Measurements from ENCODE around the gene LONP2.
"Not testable (repeated sequence)": the region's sequence is repeated elsewhere in the genome, so short reads cannot be mapped to it uniquely, and the experiment has no call there.

LONP2 gene

DNA sequence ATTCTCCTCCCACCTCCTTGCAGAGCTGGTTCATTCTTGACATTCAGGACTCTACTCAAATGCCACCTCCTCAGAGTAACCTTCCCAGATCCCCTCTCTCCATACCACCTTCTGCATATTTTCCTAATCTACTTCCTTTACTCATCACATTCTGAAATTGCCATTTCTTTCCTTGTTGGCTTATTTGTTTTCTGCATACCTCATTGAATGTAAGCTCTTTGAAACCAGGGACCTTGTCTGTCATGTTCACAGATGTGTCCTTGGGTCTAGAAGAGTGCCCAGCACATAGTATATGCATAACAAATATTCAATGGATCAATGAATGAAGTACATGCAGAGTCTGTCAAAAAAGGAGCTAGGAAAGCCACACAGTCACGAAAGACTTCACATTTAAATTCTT lies 7.8 kb upstream of the LONP2 start:
- no peak for DNase-seq

DNA sequence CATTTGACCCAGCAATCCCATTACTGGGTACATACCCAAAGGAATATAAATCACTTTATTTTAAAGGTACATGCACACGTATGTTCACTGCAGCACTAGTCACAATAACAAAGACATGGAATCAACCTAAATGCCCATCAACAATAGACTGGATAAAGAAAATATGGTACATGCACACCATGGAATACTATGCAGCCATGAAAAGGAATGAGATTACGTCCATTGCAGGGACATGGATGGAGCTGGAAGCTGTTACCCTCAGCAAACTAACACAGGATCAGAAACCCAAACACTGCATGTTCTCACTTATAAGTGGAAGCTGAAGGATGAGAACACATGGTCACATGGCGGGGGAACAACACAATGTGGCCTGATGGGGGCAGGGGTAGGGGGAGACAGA lies 4.0 kb upstream of the LONP2 start:
- not testable (repeated sequence) for DNase-seq

- DNase-seq: no peak
Observed at GRCh38 chr16:48244863-48245195, 729 bp downstream of the LONP2 start.

GRCh38 chr16:48246066-48246465 lies 2.0 kb downstream of the LONP2 start:
- no peak for DNase-seq

DNA sequence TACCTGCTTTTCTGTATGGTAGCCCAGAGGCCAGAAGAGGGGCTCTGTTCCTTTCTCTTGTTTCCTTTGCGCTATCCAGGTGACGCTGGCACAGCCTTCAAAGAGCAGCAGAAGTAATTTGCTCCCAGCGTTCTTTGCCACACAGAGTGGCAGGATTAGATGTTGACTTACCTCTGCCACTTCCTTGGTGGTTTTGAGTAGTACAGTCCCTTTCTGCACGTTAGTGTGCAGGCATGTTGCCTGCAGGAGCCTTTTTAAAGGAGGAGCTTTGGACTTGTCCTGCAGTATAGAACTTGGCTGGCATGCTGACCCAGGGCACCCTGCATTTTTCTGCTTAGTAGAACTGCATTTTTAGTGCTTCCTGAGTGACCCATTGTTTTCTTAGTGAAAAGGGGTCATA lies 3.2 kb downstream of the LONP2 start, which contains the start of gene ABCC11:
Gene ABCC11, minus strand, starts transcription at position 229 of the 400 bp plus-strand sequence. CDS start 15,618 bp downstream, outside the sequence.
- no peak for DNase-seq

GRCh38 chr16:48250520-48251278 lies 6.6 kb downstream of the LONP2 start:
- DNase-seq: no peak

DNA sequence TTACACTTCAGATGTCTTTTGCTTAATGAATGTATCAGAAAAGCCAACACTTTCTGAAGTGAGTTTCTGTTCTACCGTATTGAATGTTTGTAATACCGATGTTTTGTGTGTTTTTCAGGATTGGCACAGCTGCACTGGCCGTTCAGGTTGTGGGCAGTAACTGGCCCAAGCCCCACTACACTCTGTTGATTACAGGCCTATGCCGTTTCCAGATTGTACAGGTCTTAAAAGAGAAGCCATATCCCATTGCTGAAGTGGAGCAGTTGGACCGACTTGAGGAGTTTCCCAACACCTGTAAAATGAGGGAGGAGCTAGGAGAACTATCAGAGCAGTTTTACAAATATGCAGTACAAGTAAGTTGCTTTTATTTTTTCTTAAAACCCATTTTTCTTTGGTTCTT lies 7.9 kb downstream of the LONP2 start:
- DNase-seq: no peak

GRCh38 chr16:48256579-48257177 lies 12.6 kb downstream of the LONP2 start:
- DNase-seq: no peak

DNA sequence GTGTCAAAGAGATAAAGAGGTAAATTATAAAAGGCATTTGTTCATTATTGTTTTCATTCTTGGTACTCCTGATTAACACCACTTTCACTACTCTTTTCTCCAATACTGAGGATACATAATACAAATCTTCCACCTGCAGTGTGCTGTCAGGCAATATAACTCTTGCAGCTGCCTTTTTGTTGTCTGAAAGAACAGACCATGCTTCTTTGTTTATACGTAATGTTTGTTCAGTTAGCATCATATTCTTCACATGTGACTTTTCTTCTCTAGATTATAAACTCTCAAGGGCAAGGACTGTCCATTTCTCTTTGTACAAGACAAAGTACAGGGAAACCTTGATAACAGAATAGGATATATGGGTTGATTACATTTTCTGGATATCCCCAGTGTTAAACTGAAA lies 17.5 kb downstream of the LONP2 start:
- no peak for DNase-seq

DNA sequence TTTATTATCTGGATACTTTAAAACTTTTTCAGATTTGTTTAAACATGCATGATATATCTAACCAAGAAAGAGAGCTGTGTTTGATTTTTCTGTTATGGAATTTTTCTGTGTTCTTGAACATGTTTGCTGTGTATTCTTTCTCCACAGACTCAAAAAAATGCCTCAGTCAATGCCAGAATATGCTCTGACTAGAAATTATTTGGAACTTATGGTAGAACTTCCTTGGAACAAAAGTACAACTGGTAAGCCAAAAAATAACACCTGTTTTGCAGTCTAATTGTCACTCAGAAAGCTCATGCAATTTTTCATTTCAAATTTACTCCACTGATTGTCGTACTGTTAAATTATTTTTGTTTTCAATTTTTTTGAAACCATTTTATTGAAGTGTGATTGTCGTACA lies 18.5 kb downstream of the LONP2 start:
- DNase-seq: no peak

GRCh38 chr16:48269011-48269410 lies 24.9 kb downstream of the LONP2 start:
- DNase-seq: no peak

- DNase-seq: no peak
Observed at GRCh38 chr16:48271728-48272127, 27.6 kb downstream of the LONP2 start.

- DNase-seq: peak in 10 of 14 donors; percentile 6 to 68 (median 44)
Observed at GRCh38 chr16:48272837-48273421, 28.8 kb downstream of the LONP2 start.

DNA sequence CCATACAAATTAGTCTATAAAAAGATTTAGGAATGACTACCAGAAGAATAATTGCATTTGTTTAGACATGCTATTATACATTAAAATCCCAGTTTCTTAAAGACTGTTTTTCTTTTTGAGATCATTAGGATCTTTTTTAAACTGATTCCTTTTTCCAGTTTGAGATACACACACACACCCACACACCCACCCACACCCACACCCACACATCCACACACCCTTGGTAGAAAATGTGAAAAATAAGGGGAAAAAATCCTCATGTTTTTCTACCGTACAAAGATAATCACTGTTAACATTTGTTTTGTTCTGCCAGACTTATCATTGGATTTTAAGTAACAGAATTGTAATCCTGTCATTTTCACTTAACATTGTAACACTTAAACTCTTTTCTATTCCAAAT lies 30.4 kb downstream of the LONP2 start:
- DNase-seq: no peak

DNA sequence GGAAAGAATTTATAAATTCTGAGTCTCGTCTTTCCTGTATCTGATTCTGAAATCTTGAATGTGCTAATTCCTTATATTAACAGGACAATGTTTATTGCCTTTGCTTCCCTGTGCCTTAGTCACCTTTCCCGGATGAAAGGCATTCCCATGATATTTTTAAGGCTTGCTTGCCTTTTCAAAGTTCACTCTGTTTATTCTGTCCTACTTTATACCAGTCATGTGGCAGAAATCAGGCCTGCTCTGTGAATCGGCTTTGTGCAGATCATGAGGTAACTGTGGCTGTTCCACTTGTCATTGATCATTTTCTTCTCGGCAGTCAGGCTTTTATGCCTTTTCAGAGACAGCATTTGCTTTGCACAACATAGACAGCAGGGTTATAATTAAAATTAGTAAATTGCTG lies 32.0 kb downstream of the LONP2 start:
- peak in 10 of 14 donors; percentile 6 to 44 (median 29) for DNase-seq

- peak in 3 of 14 donors; percentile 3 to 35 (median 24) for DNase-seq
Observed at GRCh38 chr16:48277158-48277557, 33.1 kb downstream of the LONP2 start.

GRCh38 chr16:48279199-48279598 lies 35.1 kb downstream of the LONP2 start:
- DNase-seq: peak in 1 of 14 donors; percentile 3

- DNase-seq: no peak
Observed at GRCh38 chr16:48280546-48280945, 36.4 kb downstream of the LONP2 start.

- no peak for DNase-seq
Observed at GRCh38 chr16:48282636-48283263, 38.6 kb downstream of the LONP2 start.

DNA sequence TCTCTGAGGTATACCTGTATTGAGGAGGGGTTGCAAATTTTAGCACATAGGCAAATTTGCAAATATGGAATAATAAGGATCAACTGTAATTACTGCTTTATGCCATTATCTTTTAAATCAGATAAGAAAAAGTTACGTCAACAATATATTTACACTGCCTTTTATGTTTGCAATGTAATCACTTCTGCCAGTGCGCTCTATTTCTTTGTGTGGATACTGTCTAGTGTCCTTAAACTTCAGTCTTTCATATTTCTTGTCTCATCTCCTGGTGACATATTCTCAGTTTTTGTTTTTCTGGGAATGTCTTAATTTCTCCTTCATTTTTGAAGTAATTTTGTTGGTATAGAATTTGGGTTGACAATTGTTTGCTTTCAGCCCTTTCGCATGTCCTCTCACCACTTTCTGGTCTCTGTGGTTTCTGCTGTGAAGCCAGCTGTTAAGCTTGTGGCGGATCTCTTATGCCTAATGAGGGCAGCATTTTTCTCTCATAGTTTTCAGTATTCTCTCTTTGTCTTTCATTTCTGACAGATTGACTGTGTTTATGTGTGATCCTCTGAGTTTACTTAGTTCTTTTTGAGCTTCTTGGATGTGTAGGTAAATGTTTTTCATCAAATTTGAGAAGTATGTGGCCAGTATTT lies 40.8 kb downstream of the LONP2 start:
- DNase-seq: no peak

DNA sequence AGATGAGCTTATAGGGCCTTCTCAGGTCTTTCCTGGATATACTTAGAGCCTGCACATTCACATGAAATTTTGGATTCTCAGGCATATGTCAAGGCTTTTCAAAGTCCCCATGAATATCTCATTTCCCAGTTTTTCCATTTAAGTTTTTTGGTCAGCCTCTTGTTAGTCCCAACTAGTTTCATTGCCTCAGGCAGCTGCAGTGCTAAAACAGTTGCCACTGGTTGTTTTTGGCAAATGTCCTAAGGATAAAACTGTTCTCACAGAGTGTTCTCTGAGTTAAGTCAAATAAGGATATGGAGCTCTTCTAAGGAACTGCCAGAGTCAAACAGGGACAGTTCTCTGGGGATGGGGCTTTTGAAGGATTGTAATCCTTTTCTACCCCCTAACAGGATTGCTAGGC lies 43.1 kb downstream of the LONP2 start:
- no peak for DNase-seq

DNA sequence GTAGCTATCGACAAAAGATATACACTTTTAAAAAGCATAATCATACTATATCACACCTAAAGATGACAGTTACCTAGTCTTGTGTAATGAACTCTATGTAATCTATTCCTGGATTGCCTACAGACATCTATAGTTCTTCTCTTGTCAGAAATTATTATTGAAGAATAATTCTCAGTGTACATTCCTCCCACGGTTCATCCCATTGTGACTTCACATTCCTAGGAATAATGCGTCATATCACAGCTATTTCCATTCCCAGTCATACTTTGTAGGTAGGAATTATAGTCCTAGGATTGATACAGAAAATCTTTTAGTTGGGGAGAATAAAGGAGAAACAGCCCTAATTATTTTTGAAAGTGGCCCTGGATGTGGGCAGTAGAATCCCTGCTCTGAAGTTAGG lies 47.2 kb downstream of the LONP2 start:
- DNase-seq: no peak

- DNase-seq: no peak
Observed at GRCh38 chr16:48291754-48292153, 47.7 kb downstream of the LONP2 start.
